Ishikawa (cell line): Measurements from ENCODE around the gene ATP6V1E1.

Experiments used
- CEBPB ChIP-seq: IDR thresholded peaks from 2 replicates; pipeline ENCODE4 v1.6.1; 2012
- CREB1 ChIP-seq: IDR thresholded peaks from 2 replicates; pipeline ENCODE4 v1.6.1; 2012; ENCODE audit warnings: low read depth
- EGR1 ChIP-seq: IDR thresholded peaks from 2 replicates; pipeline ENCODE4 v1.6.1; 2012
- EP300 ChIP-seq: IDR thresholded peaks from 2 replicates; pipeline ENCODE4 v1.6.1; 2012; ENCODE audit warnings: borderline replicate concordance
- FOXM1 ChIP-seq: IDR thresholded peaks from 2 replicates; pipeline ENCODE4 v1.6.1; 2012; ENCODE audit warnings: low read depth, borderline replicate concordance
- MAX ChIP-seq: IDR thresholded peaks from 2 replicates; pipeline ENCODE4 v1.6.1; 2012
- NFIC ChIP-seq: IDR thresholded peaks from 2 replicates; pipeline ENCODE4 v1.6.1; 2012
- RAD21 ChIP-seq: IDR thresholded peaks from 2 replicates; pipeline ENCODE4 v1.6.1; 2012; ENCODE audit warnings: low read depth
- REST ChIP-seq: IDR thresholded peaks from 2 replicates; pipeline ENCODE4 v1.6.1; 2012; ENCODE audit warnings: low read depth, mild to moderate bottlenecking
- TAF1 ChIP-seq: IDR thresholded peaks from 2 replicates; pipeline ENCODE4 v1.6.1; 2012; ENCODE audit warnings: low read depth, mild to moderate bottlenecking
- TEAD4 ChIP-seq: IDR thresholded peaks from 2 replicates; pipeline ENCODE4 v1.6.1; 2012
- USF1 ChIP-seq: IDR thresholded peaks from 2 replicates; pipeline ENCODE4 v1.6.1; 2012
- YY1 ChIP-seq: IDR thresholded peaks from 2 replicates; pipeline ENCODE4 v1.6.1; 2012; ENCODE audit warnings: low read depth
- ZBTB7A ChIP-seq: IDR thresholded peaks from 2 replicates; pipeline ENCODE4 v1.6.1; 2012; ENCODE audit warnings: low read depth

GRCh38 chr22:17580441-17581031 is 48.0 kb downstream of the ATP6V1E1 start:
- TF ChIP-seq REST (no peak), EGR1 (no peak), MAX (no peak), YY1 (no peak), CREB1 (no peak), USF1 (no peak), RAD21 (no peak), NFIC (no peak), ZBTB7A (no peak), TAF1 (no peak), CEBPB (no peak), FOXM1 (no peak), EP300 (no peak), TEAD4 (no peak)
